GM12878 (cell line): ENCODE data around the gene PHLPP1. TPM values are rescaled to one million over a fixed set of nuclear protein-coding genes. Genes with fewer than 3 reads are reported as not detected.

ENCODE experiments used
- ATAC-seq: fragments of 200-7000 bp; cut with Tn5 transposase; 3 replicates; pipeline ENCODE4 v1.9.1; 2020; ENCODE audit warnings: mild to moderate bottlenecking, moderate library complexity
- BruUV-seq: library from RNA; stranded (reverse); fragments of 400-500 nt; replicated peaks from 2 replicates; lab custom pipeline; 2021; lab: Mats Ljungman, UMichigan
- CTCF ChIA-PET: fragments of 300-600 bp; sonication (Branson Sonifier 250); formaldehyde crosslinking; extraction: SDS; loops from one replicate; lab custom pipeline; 2021; ENCODE audit warnings: inconsistent platforms; lab: Yijun Ruan, JAX
- POLR2A ChIA-PET: fragments of 350-600 bp; formaldehyde crosslinking; extraction: SDS; loops from one replicate; lab custom pipeline; 2021; ENCODE audit warnings: inconsistent platforms; lab: Charles Lee
- RAD21 ChIA-PET: fragments of 300-600 bp; sonication (Branson Sonifier 250); formaldehyde crosslinking; loops from one replicate; lab custom pipeline; 2023; ENCODE audit warnings: antibody characterized with exemption; ENCODE audit not compliant: unreplicated experiment; lab: Charles Lee
- SMC1A ChIA-PET: fragments of 300-600 bp; sonication (Branson Sonifier 250); formaldehyde crosslinking; loops from one replicate; lab custom pipeline; 2023; ENCODE audit not compliant: unreplicated experiment, uncharacterized antibody; lab: Charles Lee
- DNase-seq: peaks from one replicate; pipeline ENCODE4 v3.0.0-alpha.2; 2011; ENCODE audit warnings: low read depth, low spot score
- FAIRE-seq: peaks from 3 replicates; lab custom pipeline; 2011; peaks lifted over from hg19 to GRCh38; lab: Jason Lieb, UNC
- H2AFZ ChIP-seq: 2 replicates; pipeline ENCODE4 v1.6.0; 2011; ENCODE audit warnings: low read depth, low read length, control low read depth; ENCODE audit not compliant: control insufficient read depth
- H3K27ac ChIP-seq: 2 replicates; pipeline ENCODE4 v1.5.1; 2011; ENCODE audit warnings: control low read depth; ENCODE audit not compliant: control insufficient read depth, insufficient read depth
- H3K27me3 ChIP-seq, 2 experiments: replicated peaks in 1 of 2; 2 replicates each; pipeline versions ENCODE4 v1.6.0 to v1.6.1; 2011; ENCODE audit warnings: low read length in 1 of 2; ENCODE audit not compliant: control insufficient read depth in 2 of 2, insufficient read depth in 2 of 2
- H3K36me3 ChIP-seq, 2 experiments: 2 replicates each; pipeline ENCODE4 v1.5.1; 2011; ENCODE audit warnings: low read length in 1 of 2; ENCODE audit not compliant: control insufficient read depth in 2 of 2, insufficient read depth in 2 of 2
- H3K4me1 ChIP-seq: 2 replicates; pipeline ENCODE4 v1.6.1; 2011; ENCODE audit warnings: mild to moderate bottlenecking, low read length, moderate library complexity, mixed read lengths; ENCODE audit not compliant: control insufficient read depth, insufficient read depth
- H3K4me2 ChIP-seq: 2 replicates; pipeline ENCODE4 v1.6.0; 2011; ENCODE audit warnings: control low read depth; ENCODE audit not compliant: control insufficient read depth, insufficient read depth
- H3K4me3 ChIP-seq: fragments of 200-600 bp; sonication (generic); 2 replicates; pipeline ENCODE4 v1.5.1; 2016
- H3K79me2 ChIP-seq: 2 replicates; pipeline ENCODE4 v1.6.0; 2011; ENCODE audit warnings: low read length; ENCODE audit not compliant: control insufficient read depth, insufficient read depth
- H3K9ac ChIP-seq: 2 replicates; pipeline ENCODE4 v1.8.0; 2011; ENCODE audit warnings: low read length, control low read depth, mixed read lengths; ENCODE audit not compliant: control insufficient read depth, insufficient read depth
- H3K9me3 ChIP-seq: replicated peaks from 3 replicates; pipeline ENCODE4 v1.5.1; 2011; ENCODE audit warnings: mild to moderate bottlenecking, low read length; ENCODE audit not compliant: control insufficient read depth, insufficient read depth
- H4K20me1 ChIP-seq: 2 replicates; pipeline ENCODE4 v1.6.0; 2011; ENCODE audit not compliant: control insufficient read depth, insufficient read depth
- BRCA1 ChIP-seq: IDR thresholded peaks from 2 replicates; pipeline ENCODE4 v1.6.1; 2011; ENCODE audit warnings: low read depth, low read length, improper control_type of control experiment
- CBX5 ChIP-seq: sonication (generic); IDR thresholded peaks from 2 replicates; pipeline ENCODE4 v1.6.1; 2016; ENCODE audit warnings: low read depth, moderate library complexity, mild to moderate bottlenecking, inconsistent platforms
- CREB1 ChIP-seq: IDR thresholded peaks from 2 replicates; pipeline ENCODE4 v1.6.1; 2012; ENCODE audit warnings: low read depth, mild to moderate bottlenecking, inconsistent platforms
- E2F4 ChIP-seq: IDR thresholded peaks from 2 replicates; pipeline ENCODE4 v1.6.1; 2012; ENCODE audit warnings: low read depth, low read length, improper control_type of control experiment
- IKZF2 ChIP-seq, 2 experiments: fragments of 450-650 bp; IDR thresholded peaks; 2 replicates each; pipeline ENCODE4 v1.6.1; 2017; ENCODE audit warnings: mild to moderate bottlenecking in 2 of 2, moderate library complexity in 2 of 2
- PBX3 ChIP-seq: IDR thresholded peaks from 2 replicates; pipeline ENCODE4 v1.6.1; 2011; ENCODE audit warnings: mild to moderate bottlenecking, low read depth, low read length, moderate library complexity; ENCODE audit not compliant: insufficient replicate concordance
- YBX1 ChIP-seq: fragments of 450-650 bp; IDR thresholded peaks from 2 replicates; pipeline ENCODE4 v1.6.1; 2016; ENCODE audit warnings: antibody characterized with exemption
- ZBTB40 ChIP-seq: fragments of 450-650 bp; IDR thresholded peaks from 2 replicates; pipeline ENCODE4 v1.6.1; 2016; ENCODE audit warnings: mild to moderate bottlenecking, moderate library complexity, borderline replicate concordance
- WGBS: methylation state at CpG from one replicate; pipeline ENCODE4 v1.1.6; 2016; ENCODE audit warnings: low lambda C conversion rate; ENCODE audit not compliant: insufficient replicate concordance, insufficient coverage; ENCODE audit errors: missing lambda C conversion rate; 5-methylcytosine and 5-hydroxymethylcytosine counted together
- in situ Hi-C: fragments of 300-500 bp; cut with MboI; formaldehyde crosslinking; loops from 9 replicates; pipeline ENCODE4 v1.14.3; 2018; ENCODE audit warnings: mixed read lengths
- intact Hi-C: fragments of 100-400 bp; cut with micrococcal nuclease; formaldehyde crosslinking; loops from one replicate; pipeline ENCODE4 v1.14.2; 2022; ENCODE audit not compliant: unreplicated experiment
- polyA plus RNA-seq, 11 experiments: library from polyadenylated mRNA; depleted of rRNA in 4 of 11; unstranded in 6 of 11; stranded (reverse) in 5 of 11; fragments of >200 nt; fragmentation: Nextera tagmentation in 4 of 11; fragmentation: Illumina TruSeq in 1 of 11; extraction: Ambion mirVana in 4 of 11; extraction: Trizol in 1 of 11; gene quantifications; 1 replicate in 1 of 11; 2 replicates in 10 of 11; pipeline versions ENCODE4 v1.2.1 to v1.2.3, GENCODE V29; 2011 to 2016; ENCODE audit warnings: inconsistent platforms in 2 of 11, missing spikeins in 2 of 11, low read depth in 1 of 11
- total RNA-seq, 4 experiments: library from RNA; depleted of rRNA in 3 of 4; stranded (reverse); fragments of >200 nt in 3 of 4; fragmentation: Illumina TruSeq in 1 of 4; extraction: Trizol in 1 of 4; gene quantifications; 2 replicates each; pipeline versions ENCODE4 v1.2.1 to v1.2.3, GENCODE V29; 2013 to 2021
- TF ChIP-seq, protein P1 (sequence below): fragments of 450-650 bp; IDR thresholded peaks from 2 replicates; pipeline ENCODE4 v1.6.1; 2017; ENCODE audit warnings: borderline replicate concordance
- TF ChIP-seq, protein P2 (sequence below): IDR thresholded peaks from 2 replicates; pipeline ENCODE4 v1.6.1; 2011; ENCODE audit warnings: borderline replicate concordance, low read depth, mild to moderate bottlenecking, moderate library complexity, low read length; ENCODE audit not compliant: insufficient read depth, poor library complexity, severe bottlenecking

Gene PHLPP1
- total and polyA plus RNA-seq, 10 of the 15 experiments (the other 5 are each of a cell fraction or from before 2014, with no cell fraction given), result 0.42 to 7.0 (median 1.9) TPM

- RAD21 ChIA-PET, result no interaction called here
- no peaks in the 10 kb centered on the region for H3K79me2 ChIP-seq
- POLR2A ChIA-PET, result no interaction called here
- no peaks in the 10 kb centered on the region for H3K9me3 ChIP-seq
- FAIRE-seq (no peak), DNase-seq (no peak), ATAC-seq (no peak)
- H3K4me3 ChIP-seq, result no peak overlapping the region
- H4K20me1 ChIP-seq, result no peaks in the 10 kb centered on the region
- H3K27ac ChIP-seq, result no peak overlapping the region
- BruUV-seq, result no TSS peak
- SMC1A ChIA-PET, result no interaction called here
- 54% methylated on average over 4 of the region's 4 CpGs for WGBS
- H3K4me2 ChIP-seq, result no peak overlapping the region
- CTCF ChIA-PET, result no interaction called here
- no peaks in the 10 kb centered on the region for H3K27me3 ChIP-seq
- no peak overlapping the region for H2AFZ ChIP-seq
- in situ Hi-C loops (no loop called here), intact Hi-C loops (no loop called here)
- H3K4me1 ChIP-seq, result peaks cover 3% of the 10 kb centered on the region; the same call in 1 of the 2 replicates
- H3K9ac ChIP-seq, result no peak overlapping the region
- no peaks in the 10 kb centered on the region for H3K36me3 ChIP-seq
- no peak for TF ChIP-seq CBX5
- TF ChIP-seq ZBTB40, result no peak
- TF ChIP-seq PBX3, result no peak
- TF ChIP-seq CREB1, result no peak
- TF ChIP-seq, protein P1, sequence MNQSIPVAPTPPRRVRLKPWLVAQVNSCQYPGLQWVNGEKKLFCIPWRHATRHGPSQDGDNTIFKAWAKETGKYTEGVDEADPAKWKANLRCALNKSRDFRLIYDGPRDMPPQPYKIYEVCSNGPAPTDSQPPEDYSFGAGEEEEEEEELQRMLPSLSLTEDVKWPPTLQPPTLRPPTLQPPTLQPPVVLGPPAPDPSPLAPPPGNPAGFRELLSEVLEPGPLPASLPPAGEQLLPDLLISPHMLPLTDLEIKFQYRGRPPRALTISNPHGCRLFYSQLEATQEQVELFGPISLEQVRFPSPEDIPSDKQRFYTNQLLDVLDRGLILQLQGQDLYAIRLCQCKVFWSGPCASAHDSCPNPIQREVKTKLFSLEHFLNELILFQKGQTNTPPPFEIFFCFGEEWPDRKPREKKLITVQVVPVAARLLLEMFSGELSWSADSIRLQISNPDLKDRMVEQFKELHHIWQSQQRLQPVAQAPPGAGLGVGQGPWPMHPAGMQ, result no peak
- TF ChIP-seq IKZF2 (IDR thresholded peaks at IDR 0.05), result no peak
- no peak for TF ChIP-seq E2F4
- TF ChIP-seq BRCA1, result no peak
- TF ChIP-seq, protein P2, sequence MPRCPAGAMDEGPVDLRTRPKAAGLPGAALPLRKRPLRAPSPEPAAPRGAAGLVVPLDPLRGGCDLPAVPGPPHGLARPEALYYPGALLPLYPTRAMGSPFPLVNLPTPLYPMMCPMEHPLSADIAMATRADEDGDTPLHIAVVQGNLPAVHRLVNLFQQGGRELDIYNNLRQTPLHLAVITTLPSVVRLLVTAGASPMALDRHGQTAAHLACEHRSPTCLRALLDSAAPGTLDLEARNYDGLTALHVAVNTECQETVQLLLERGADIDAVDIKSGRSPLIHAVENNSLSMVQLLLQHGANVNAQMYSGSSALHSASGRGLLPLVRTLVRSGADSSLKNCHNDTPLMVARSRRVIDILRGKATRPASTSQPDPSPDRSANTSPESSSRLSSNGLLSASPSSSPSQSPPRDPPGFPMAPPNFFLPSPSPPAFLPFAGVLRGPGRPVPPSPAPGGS, result no peak
- TF ChIP-seq YBX1, result no peak
Measured at GRCh38 chr18:62810682-62811081, 95.3 kb downstream of the PHLPP1 start.
